Measurements from ENCODE around the gene BDP1. TPM values are rescaled to one million over a fixed set of nuclear protein-coding genes. Genes with fewer than 3 reads are reported as not detected.

Gene BDP1
- total RNA-seq, 1 donor from 2014 or later: 36.2 TPM

GRCh38 chr5:71528206-71528605 lies 72.8 kb downstream of the BDP1 start:
- Histone ChIP-seq H3K4me2 (no peak overlapping the region), H4K20me1 (ENCODE audit: low read depth) (no peaks in the 10 kb centered on the region), H3K9ac (no peak overlapping the region), H3K27ac (no peak overlapping the region), H3F3A (ENCODE audit: low read depth) (peaks cover 6% of the 10 kb centered on the region), H3K27me3 (no peaks in the 10 kb centered on the region), H3K36me3 (peaks cover 15% of the 10 kb centered on the region), H3K4me3 (no peak overlapping the region), H3K79me2 (ENCODE audit: low read depth) (no peaks in the 10 kb centered on the region), H2AFZ (replicated peaks) (no peak overlapping the region), H3K4me1 (no peaks in the 10 kb centered on the region), H3K9me3 (ENCODE audit: low read depth) (no peaks in the 10 kb centered on the region)
- H3K4me1 Mint-ChIP-seq: no peaks in the 10 kb centered on the region
- TF ChIP-seq CTCF (IDR thresholded peaks at IDR 0.05) (no peak), EZH2 (IDR thresholded peaks at IDR 0.05) (no peak)
- no peak overlapping the region for H3K27ac Mint-ChIP-seq
- H3K9me3 Mint-ChIP-seq: no peaks in the 10 kb centered on the region
- H3K36me3 Mint-ChIP-seq: peaks cover 27% of the 10 kb centered on the region
- no peak for DNase-seq (ENCODE audit: low spot score)
- H3K27me3 Mint-ChIP-seq (ENCODE audit: insufficient read depth, low read depth): no peaks in the 10 kb centered on the region
- no peak overlapping the region for H3K4me3 Mint-ChIP-seq

- H3K79me2 ChIP-seq (ENCODE audit: low read depth): no peaks in the 10 kb centered on the region
- H3K9me3 ChIP-seq (ENCODE audit: low read depth): no peaks in the 10 kb centered on the region
- Mint-ChIP-seq H3K36me3 (peaks cover 26% of the 10 kb centered on the region), H3K27me3 (ENCODE audit: insufficient read depth, low read depth) (no peaks in the 10 kb centered on the region), H3K4me3 (no peak overlapping the region), H3K27ac (no peak overlapping the region), H3K9me3 (no peaks in the 10 kb centered on the region), H3K4me1 (no peaks in the 10 kb centered on the region)
- no peak for DNase-seq (ENCODE audit: low spot score)
- no peak for TF ChIP-seq CTCF (IDR thresholded peaks at IDR 0.05)
- TF ChIP-seq EZH2 (IDR thresholded peaks at IDR 0.05): no peak
- TF ChIP-seq EZH2phosphoT487 (IDR thresholded peaks at IDR 0.05): no peak
- H3K36me3 ChIP-seq: peaks cover 14% of the 10 kb centered on the region
- H4K20me1 ChIP-seq (ENCODE audit: low read depth): no peaks in the 10 kb centered on the region
- H2AFZ ChIP-seq (replicated peaks): no peak overlapping the region
- H3K27me3 ChIP-seq: no peaks in the 10 kb centered on the region
- no peak overlapping the region for H3K9ac ChIP-seq
- H3F3A ChIP-seq (ENCODE audit: low read depth): no peaks in the 10 kb centered on the region
- H3K4me1 ChIP-seq: no peaks in the 10 kb centered on the region
- H3K27ac ChIP-seq: no peak overlapping the region
- no peak overlapping the region for H3K4me3 ChIP-seq
- no peak overlapping the region for H3K4me2 ChIP-seq
These were observed 74.2 kb downstream of the BDP1 start for GRCh38 chr5:71529682-71530081.

- no peaks in the 10 kb centered on the region for H3K9me3 ChIP-seq (ENCODE audit: low read depth)
- no peak overlapping the region for H3K4me3 Mint-ChIP-seq
- TF ChIP-seq CTCF (IDR thresholded peaks at IDR 0.05): no peak
- no peak for TF ChIP-seq EZH2 (IDR thresholded peaks at IDR 0.05)
- TF ChIP-seq EZH2phosphoT487 (IDR thresholded peaks at IDR 0.05): no peak
These were observed 77.7 kb downstream of the BDP1 start for GRCh38 chr5:71533142-71533541.

More at GRCh38 chr5:71533142-71533541, 77.7 kb downstream of the BDP1 start:
- Histone ChIP-seq H3F3A (ENCODE audit: low read depth) (no peaks in the 10 kb centered on the region), H3K79me2 (ENCODE audit: low read depth) (no peaks in the 10 kb centered on the region), H2AFZ (replicated peaks) (no peak overlapping the region), H3K9ac (no peak overlapping the region), H3K27ac (no peak overlapping the region), H4K20me1 (ENCODE audit: low read depth) (peaks cover 12% of the 10 kb centered on the region), H3K4me3 (no peak overlapping the region), H3K36me3 (peaks cover 14% of the 10 kb centered on the region), H3K4me2 (no peak overlapping the region), H3K27me3 (no peaks in the 10 kb centered on the region), H3K4me1 (peaks cover 9% of the 10 kb centered on the region)
- no peaks in the 10 kb centered on the region for H3K27me3 Mint-ChIP-seq (ENCODE audit: insufficient read depth, low read depth)
- peaks cover 31% of the 10 kb centered on the region for H3K36me3 Mint-ChIP-seq
- no peaks in the 10 kb centered on the region for H3K9me3 Mint-ChIP-seq
- no peak for DNase-seq (ENCODE audit: low spot score)
- H3K27ac Mint-ChIP-seq: no peak overlapping the region
- H3K4me1 Mint-ChIP-seq: peaks cover 4% of the 10 kb centered on the region

Measured in neural progenitor cell (in vitro differentiated cells).